NCI-H524 treated with DMSO at 0.1 percent for 48 hours (cell line): ENCODE measurements around the gene JAGN1.
"Not testable (repeated sequence)": the region's sequence is repeated elsewhere in the genome, so short reads cannot be mapped to it uniquely, and the experiment has no call there.

Experiments used
- DNase-seq: peaks from one replicate; lab custom pipeline; 2025; lab: John Stamatoyannopoulos, UW

Gene JAGN1

DNA sequence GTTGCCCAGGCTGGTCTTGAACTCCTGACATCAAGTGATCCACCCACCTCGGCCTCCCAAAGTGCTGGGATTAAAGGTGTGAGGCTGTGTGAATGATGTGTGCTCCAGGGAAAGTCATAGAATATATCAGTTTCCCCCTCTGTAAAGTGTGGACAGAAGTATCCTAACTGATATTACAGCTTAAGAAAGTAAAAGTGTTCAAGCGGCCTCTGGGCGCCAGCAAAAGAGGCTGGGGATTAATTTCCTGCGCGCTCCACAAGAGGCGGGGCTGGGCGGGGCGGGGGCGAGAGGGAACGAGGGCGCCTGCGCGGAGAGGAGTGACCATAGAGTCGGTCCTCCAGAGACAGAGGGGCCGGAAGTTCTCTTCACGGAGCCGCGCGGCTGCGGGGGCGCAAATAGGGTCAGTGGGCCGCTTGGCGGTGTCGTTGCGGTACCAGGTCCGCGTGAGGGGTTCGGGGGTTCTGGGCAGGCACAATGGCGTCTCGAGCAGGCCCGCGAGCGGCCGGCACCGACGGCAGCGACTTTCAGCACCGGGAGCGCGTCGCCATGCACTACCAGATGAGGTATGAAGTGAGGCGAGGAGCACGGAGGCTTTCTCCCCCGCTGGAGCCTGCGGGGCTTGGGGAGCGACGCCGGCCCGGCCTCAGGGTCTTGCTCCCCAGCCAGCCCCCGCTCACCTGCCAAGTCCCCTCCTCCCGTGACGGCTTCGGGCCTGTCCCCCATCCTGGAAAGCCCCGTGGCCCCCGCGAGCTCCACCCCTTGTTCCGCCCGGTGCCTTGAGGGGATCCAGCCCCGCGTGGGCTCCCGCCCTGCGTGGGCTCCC is at the start of gene JAGN1:
TSS of gene JAGN1 (plus strand) at position 362 of the 823 bp plus-strand sequence. CDS start at position 475, 113 bp downstream.
- DNase-seq, result no peak

DNA sequence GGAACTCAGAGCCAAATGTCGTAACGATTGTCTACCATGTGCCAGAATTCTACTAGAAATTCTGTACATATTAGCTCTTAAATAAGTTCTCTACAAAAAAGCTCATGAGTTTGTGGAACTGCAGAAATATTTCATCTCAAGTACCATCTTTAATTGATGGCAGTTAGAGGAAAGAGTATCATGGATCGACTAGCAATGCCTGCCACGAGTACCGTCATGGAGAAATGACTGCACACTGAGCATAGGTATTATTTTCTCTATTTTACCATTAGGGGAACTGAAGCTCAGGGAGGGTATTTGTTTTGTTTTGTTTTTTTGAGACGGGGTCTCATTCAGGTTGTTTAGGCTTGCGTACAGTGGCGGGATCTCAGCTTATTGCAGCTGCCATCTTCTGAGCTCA is 49.4 kb upstream of the JAGN1 start:
- no peak for DNase-seq

DNA sequence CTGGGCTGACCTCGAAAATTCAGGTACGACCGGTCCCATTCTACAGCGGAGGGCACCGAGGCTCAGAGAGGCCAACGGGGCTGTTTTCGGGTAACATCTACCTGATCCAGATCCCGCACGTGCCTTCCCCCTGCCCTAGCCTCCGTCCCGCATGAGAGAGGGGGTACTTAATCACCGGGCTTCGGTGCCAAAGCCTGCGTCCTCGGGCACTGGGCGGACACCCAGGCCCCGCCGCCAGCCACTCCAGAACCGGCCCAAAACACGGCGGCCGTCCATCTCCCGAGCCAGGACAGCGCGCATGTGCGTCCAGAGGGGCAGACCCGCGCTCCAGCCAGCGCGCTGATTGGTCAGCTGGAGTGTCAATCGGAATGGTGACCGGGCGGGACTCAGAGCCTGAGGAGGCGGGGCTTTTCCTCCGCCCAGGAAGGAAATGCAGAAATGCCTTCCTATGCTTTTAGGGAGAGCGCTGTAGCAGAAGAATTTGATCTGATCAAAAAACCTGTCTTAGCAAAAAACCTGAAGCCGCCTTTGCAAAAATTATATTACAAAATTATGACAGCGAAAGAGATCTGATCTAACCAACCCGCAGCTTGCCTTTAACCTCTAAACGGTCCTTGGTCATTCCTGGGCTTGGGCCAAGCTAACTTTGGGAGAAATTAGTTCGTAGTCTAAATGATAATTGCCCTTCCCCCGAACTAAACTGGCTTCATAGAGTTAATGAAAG is 46.5 kb upstream of the JAGN1 start, which contains the start of gene RPUSD3:
TSS of gene RPUSD3 (minus strand) at position 294 of the 724 bp plus-strand sequence. CDS start at position 276, 18 bp downstream.
- peak; percentile 43 for DNase-seq

DNA sequence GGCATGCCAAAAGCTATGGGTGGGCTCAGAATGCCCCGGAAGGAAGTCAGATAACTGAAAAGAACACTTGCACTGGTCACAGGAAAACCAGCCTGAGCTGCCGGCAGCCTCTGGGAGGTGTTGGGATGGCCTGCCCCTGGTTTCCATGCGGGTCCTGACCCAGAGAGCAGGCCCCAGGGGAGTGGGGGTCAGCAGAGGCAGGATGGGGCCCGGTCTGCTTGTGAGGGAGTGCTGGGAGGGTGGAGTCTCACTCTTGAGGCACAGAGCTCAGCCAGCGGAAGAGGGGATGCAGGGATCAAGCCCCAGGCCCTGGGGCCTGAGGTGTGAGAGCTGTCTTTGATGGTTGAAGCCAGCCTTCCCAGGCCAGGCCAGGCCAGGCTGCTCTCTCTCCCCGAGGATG is 44.2 kb upstream of the JAGN1 start:
- no peak for DNase-seq

DNA sequence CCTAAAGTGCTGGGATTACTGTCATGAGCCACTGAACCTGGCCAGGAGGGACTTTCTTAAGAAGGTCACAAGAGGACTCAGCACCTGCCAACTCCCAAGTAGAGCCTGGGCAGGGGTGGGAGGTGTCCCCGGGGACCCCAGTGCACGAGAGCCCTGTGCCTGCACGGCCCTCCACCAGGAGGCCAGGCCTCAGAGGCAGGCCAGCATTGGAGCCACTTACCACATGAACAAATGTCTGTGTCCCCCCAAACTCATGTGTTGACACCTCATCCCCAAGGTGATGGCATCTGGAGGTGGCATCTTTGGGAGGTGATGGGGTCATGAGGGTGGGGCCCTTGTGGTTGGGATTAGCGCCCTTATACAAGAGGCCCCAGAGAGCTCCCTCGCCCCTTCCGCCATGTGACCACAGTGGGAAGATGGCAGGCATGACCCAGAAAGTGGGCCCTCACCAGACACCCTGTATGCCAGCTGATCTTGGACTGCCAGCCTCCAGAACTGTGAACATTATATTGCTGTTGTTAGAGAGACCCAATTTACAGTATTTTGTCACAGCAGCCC is 43.4 kb upstream of the JAGN1 start:
- no peak for DNase-seq

DNA sequence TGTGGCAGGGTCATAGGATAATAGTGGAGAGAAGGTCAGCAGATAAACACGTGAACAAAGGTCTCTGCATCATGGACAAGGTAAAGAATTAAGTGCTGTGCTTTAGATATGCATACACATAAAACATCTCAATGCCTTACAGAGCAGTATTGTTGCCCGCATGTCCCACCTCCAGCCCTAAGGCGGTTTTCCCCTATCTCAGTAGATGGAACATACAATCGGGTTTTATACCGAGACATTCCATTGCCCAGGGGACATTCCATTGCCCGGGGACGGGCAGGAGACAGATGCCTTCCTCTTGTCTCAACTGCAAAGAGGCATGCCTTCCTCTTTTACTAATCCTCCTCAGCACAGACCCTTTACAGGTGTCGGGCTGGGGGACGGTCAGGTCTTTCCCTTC is 42.5 kb upstream of the JAGN1 start:
- DNase-seq, result not testable (repeated sequence)

DNA sequence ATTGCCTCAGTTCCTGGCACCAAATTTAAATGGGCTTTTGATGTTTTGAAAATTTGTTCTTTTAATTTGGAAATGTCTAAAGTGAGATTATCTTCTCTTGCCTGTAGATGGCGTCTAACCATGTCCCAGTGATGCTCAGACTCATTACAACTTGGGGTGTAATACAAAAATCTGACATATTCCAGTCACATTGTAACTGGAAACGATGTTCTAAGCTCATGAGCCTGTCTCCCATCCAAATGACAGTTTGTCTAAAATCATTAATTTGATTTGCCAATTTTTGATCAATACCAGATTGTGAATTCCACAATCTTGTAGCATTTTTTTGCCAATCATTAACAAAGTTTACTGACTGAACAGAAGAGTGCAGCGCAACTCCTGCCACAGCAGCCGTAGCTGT is 41.5 kb upstream of the JAGN1 start:
- DNase-seq, result not testable (repeated sequence)

DNA sequence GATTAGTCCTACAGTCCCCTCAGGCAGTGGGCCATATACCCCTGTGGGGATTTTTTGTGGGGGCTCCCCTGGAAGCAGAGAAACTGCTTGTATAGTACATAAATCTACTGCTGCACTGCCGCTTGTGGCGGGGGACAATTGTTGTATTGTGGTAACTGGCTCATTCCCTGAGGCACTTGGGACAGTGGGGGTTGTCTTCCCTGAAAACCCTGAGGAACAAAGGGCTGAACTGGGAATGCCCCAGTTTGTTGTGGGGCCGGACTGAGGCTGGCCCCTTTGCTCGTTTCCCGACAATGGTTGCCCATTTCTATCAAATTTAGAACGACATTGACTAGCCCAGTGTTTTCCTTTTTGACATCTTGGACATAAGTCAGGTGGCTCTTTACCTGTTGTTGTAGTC is 39.0 kb upstream of the JAGN1 start:
- not testable (repeated sequence) for DNase-seq

DNA sequence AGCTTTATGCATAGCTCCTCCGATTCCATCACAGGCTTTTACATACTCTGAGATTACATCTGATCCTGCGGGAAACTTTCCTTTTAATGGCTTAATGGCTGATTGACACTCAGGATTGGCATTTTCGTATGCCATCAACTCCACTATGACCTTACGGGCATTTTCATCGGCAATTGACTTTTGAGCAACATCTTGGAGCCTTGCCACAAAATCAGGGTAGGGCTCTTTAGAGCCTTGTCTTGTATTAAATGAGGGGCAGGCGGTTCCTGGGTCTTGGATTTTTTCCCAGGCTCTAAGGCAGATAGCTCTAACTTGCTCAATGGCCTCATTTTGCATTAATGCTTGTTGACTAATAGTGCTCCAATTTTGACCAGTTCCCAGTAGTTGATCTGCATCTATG is 38.5 kb upstream of the JAGN1 start:
- DNase-seq, result not testable (repeated sequence)

DNA sequence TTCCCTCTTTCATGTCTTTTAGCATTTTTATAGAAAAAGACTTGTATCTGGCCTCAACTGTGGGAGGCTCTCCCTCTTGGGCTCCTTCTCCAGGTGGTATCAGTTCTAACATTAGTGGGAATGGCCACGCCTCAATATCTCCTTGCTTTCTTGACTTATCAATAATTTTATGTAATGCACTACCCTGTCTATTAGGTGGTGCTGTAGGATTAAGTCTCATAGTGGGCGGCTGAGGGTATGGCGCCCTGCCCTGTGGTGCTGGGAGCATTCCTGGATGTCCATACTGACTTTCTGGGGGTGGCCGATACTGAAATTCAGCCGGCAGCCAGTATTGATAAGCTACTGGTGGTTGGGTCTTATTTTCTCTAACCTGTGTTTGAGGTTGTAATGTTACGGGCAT is 37.9 kb upstream of the JAGN1 start:
- DNase-seq, result no peak

DNA sequence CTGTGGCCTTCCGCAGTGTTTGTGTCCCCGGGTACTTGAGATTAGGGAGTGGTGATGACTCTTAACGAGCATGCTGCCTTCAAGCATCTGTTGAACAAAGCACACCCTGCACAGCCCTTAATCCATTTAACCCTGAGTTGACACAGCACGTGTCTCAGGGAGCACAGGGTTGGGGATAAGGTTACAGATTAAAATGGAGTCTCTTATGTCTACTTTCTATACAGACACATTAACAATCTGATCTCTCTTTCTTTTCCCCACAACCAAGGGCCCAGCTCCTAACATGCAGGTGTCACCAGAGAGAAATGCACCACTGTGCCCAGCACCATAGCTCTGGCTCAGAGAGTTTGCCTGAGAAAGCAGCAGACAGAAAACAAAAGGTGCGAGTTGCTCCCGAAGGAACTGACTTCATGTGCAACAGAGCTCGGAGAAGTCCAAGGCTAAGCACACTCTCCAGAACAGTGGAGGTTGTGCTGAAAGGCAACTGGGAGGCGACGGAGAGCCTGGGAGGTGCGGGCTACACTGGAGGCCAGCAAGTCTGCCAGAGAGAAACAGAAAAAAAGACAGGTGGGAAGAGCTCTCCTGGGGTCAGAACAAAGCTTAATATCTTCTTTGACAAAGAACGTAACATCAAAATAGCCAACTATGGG is 36.0 kb upstream of the JAGN1 start:
- peak; percentile 69 for DNase-seq

DNA sequence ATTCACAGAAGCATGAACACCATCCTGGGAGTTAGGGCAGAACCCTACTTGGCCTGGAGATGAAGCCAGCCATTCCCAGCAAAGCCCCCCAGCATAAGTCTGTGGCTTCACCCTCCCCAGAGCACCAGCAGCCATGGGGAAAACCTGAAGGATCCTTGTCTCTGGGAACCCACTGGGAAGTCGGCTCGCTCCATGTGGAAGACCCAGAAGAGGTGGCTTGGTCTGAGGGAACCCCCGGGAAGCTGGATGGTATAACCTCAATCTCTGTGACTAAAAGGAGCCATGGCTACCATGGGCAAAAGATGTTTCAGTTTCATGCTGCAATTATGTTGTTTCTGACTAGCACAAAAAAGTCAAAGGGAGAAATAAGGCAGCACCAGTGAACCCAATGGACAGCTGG is 34.8 kb upstream of the JAGN1 start:
- DNase-seq, result no peak

DNA sequence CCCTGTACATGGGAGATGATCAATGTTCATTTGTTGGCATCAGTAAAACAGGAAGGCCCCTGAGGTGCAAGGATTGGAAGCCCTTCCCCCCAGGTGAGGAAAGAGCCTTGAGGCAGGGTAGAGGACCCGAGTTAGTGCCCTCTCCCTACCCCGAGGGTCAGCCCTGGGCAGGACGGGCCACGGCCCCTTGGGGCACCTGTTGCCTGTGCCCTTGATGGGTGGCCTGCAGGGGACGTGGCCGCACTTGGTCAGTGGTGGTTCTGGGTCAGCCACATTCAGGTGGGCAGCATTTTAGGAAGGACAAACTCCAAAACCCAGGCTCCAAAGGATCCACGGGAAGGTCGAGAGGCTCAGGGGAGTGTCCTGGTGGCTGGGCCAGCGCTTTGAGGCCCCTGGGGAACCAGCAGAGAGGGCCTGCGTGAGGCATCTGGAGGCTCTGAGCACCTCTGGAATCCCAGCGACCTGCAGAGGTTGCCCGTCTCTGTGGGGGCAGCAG is 30.8 kb upstream of the JAGN1 start:
- no peak for DNase-seq

DNA sequence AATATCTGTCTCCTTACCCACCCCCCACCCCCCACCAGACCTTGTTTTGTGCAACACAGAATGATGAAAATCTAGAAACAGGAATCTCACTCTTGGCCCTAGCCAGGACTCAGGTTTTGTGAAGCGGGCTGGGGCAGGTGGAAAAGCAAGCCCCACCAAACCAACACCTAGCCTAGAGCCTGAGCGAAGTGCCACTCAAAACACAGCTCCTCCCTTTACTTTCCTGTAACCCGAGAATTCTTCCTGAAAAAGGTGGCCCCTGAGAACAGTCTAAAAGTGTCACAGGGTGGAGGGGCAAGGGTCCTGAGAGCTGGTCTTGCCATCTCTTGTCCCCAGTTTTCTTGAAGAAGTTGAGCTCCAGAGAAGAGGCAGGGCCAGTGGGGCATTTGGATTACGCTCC is 29.2 kb upstream of the JAGN1 start:
- no peak for DNase-seq

DNA sequence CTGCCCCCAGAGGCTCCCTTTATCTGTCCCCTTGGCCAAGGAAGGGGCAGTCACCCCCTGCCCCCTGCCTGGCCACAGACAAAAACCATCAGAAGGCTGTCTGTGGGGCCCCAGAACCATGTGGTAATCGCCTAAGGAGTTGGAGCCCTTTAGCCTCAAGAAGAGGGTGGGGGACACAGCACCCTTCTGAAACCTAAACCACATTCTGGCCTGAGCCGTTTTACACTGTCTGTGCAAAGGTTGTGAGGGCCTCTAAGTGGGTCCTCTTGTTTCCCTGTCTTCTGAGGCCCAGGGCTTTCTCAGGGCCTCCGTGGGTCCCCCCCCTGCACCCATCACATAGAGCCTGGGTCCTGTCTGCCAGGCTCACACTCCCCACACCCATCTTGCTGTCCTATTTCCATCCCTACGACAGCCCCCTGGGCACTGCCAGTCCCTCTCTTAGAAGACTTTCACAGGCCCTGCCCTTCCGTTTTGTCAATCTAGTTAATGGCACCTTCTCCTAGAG is 28.7 kb upstream of the JAGN1 start:
- DNase-seq, result no peak

DNA sequence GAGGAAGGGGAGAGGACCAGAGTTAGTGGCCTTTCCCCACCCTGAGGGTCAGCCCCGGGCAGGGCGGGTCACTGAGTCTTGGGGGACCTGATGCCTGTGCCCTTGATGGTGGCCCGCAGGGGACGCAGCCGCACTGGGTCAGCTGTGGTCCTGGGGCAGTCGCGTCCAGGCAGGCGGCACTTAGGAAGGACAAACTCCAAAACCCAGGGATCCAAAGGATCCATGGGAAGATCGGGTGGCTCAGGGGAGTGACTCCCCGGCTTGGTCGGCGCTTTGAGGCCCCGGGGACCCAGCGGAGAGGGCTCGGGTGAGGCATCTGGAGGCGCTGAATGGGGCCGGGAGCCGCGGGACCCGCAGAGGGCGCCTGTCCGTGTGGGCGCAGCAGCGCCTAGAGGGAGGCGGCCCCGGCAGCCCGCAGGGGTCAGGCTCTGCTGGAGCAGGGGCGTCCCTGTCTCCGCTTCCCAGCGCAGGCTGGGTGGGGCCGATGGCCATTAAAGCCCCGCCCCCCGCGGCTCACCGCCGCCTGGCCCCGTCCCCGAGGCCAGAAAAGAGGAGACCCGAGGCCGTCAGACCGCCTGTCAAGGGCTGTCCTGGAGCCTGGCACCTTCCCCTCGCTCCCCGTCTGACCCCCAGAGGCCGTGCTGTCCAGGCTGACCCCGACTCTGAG is 27.9 kb upstream of the JAGN1 start:
- no peak for DNase-seq

DNA sequence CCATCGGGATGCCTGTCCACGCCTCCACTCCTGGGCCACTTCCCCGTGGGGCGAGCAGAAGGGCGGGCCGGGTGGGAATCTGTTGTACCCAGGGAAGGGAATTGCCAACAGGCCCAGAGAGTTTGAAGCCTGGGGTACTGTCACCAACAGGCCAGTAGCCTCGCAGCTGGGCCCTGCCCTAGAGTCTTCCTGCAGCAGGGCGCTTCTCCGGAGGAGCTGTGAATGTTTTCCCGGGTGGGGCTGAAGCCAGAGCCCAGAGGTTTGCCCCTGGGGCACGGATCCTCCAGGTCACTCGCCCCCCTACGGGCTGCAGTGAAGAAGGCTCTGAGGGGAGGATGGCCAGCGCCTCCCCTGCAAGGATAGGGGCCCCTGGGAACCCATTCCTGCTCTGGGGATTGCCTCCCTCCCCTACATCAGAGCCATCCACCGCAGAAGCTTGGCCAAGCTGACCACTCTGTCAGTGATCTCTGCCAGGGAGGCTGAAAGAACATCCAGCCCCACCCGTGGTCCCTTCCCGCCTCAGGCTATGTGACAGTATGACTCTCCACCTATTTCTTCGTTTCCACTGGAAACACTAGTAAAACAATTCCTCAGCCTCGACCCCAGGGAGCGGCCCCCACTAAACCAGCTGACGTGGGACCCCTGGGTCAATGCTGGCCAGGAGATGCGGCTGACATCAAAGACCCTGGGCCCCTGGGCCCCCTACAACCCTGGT is 27.2 kb upstream of the JAGN1 start:
- DNase-seq, result no peak

DNA sequence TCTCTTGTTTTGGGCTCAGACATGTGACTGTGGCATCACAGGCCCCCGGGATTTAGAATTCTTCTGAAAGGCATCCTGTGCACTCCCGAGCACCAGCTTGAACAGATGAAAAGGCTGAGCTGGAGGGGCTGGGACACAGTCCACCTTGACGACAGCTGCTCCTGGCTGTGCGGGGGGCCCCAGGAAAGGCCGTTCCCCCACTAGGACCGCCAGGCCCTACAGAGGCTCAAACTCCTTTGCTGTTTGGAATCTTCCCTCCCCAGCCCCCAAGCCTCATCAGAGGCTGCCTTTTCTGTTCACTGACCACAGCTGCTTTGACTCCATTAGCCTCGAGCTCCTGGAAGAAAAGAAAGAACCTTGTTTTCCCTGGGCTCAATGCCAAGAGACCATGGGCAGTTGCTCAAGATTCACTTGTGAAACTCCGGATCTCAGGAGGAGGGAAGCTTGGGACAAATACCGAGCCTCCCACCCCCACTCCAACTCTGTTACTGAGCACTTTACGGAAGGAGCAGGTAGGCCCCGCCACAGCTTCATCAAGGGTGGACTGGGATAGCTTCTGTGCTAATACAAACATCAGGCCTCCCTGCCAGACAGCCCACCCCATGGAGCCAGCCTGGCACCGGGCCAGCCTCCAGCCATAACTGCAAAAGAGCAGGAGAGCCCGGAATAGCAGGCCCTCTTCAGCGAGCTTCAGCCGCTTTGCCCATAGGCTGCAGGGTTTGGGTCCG is 26.0 kb upstream of the JAGN1 start:
- no peak for DNase-seq

DNA sequence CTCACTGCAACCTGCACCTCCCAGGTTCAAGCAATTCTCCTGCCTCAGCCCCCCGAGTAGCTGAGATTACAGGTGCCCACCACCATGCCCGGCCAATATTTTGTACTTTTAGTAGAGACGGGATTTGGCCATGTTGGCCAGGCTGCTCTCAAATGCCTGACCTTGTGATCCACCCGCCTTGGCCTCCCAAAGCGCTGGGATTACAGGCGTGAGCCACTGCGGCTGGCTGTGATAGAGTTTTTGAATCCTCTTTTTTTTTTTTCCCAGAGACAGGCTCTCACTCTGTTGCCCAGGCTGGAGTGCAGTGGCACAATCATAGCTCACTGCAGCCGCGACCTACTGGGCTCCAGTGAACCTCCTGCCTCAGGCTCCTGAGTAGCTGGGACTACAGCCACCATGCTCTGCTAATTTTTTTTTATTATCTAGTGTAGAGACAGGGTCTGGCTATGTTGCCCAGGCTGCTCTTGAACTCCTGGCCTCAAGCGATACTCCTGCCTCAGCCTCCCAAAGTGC is 25.2 kb upstream of the JAGN1 start:
- DNase-seq, result not testable (repeated sequence)

DNA sequence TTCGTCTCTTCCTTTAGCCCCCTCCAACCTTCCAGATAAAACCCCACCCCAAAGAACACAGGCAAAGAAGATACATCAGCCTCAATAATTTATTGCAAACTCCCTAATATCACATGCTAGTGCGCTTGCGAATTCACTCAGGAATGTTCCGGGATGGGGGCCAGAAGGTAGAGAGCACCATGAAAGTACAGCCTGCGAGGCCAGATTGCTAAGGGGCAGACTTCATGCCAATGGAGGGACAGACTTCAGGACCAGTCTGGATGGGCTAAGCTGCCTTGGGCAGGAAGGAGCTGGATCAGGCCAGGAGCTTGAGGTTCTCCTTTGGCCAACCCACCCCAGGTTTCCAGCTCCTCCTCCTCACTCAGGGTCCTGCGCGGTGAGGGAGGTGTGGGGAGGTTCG is 23.8 kb upstream of the JAGN1 start:
- DNase-seq, result no peak
